Calu3 (cell line): Measurements from ENCODE around the gene PARP14. TPM values are rescaled to one million over a fixed set of nuclear protein-coding genes. Genes with fewer than 3 reads are reported as not detected.

Experiments used
- BruUV-seq: library from RNA; stranded (reverse); fragments of 400-500 nt; replicated peaks from 2 replicates; lab custom pipeline; 2021; lab: Mats Ljungman, UMichigan
- CTCF ChIA-PET: fragments of 300-600 bp; sonication (Branson Sonifier 250); formaldehyde crosslinking; loops from one replicate; lab custom pipeline; 2022; ENCODE audit warnings: antibody characterized with exemption; lab: Charles Lee
- DNase-seq: peaks from one replicate; pipeline ENCODE4 v3.0.0; 2022
- H3K27ac Mint-ChIP-seq: one replicate; pipeline ENCODE4 v1.8.0; 2022; ENCODE audit warnings: mixed read lengths; ENCODE audit not compliant: unreplicated experiment
- H3K27me3 Mint-ChIP-seq: one replicate; pipeline ENCODE4 v1.8.0; 2022; ENCODE audit warnings: mixed read lengths; ENCODE audit not compliant: unreplicated experiment
- H3K36me3 Mint-ChIP-seq: one replicate; pipeline ENCODE4 v1.8.0; 2022; ENCODE audit warnings: mild to moderate bottlenecking, moderate library complexity, mixed read lengths; ENCODE audit not compliant: insufficient read depth, unreplicated experiment
- H3K4me1 Mint-ChIP-seq: one replicate; pipeline ENCODE4 v1.8.0; 2022; ENCODE audit warnings: mild to moderate bottlenecking, low read depth, mixed read lengths; ENCODE audit not compliant: unreplicated experiment
- H3K4me3 Mint-ChIP-seq: one replicate; pipeline ENCODE4 v1.8.0; 2022; ENCODE audit warnings: mild to moderate bottlenecking, low read depth, moderate library complexity, mixed read lengths; ENCODE audit not compliant: unreplicated experiment
- H3K9me3 Mint-ChIP-seq: one replicate; pipeline ENCODE4 v1.8.0; 2022; ENCODE audit warnings: low read depth, mixed read lengths; ENCODE audit not compliant: unreplicated experiment
- CTCF ChIP-seq: fragments of 200-600 bp; IDR thresholded peaks from one replicate; pipeline ENCODE4 v1.8.0; 2022; ENCODE audit warnings: antibody characterized with exemption; ENCODE audit not compliant: unreplicated experiment
- intact Hi-C: fragments of 100-400 bp; cut with micrococcal nuclease; formaldehyde crosslinking; loops from one replicate; pipeline ENCODE4 v1.10.0; 2022; ENCODE audit not compliant: unreplicated experiment
- total RNA-seq: library from RNA; stranded (reverse); gene quantifications from 2 replicates; pipeline ENCODE4 v1.2.3, GENCODE V29; 2022

PARP14 gene
- total RNA-seq, 1 experiment from 2014 or later = 95.5 TPM

- CTCF ChIA-PET = no interaction called here
- no peak for DNase-seq
- Mint-ChIP-seq H3K36me3 (peaks cover 8% of the 10 kb centered on the region), H3K27me3 (no peaks in the 10 kb centered on the region), H3K9me3 (no peaks in the 10 kb centered on the region), H3K27ac (no peak overlapping the region), H3K4me1 (peaks cover 12% of the 10 kb centered on the region), H3K4me3 (no peak overlapping the region)
- intact Hi-C loops = no loop called here
- TF ChIP-seq CTCF = no peak
- BruUV-seq = no TSS peak
Observed at GRCh38 chr3:122689587-122689986, 8.9 kb downstream of the PARP14 start.

- intact Hi-C loops = no loop called here
- DNase-seq = no peak
- BruUV-seq = no TSS peak
- no peaks in the 10 kb centered on the region for H3K9me3 Mint-ChIP-seq
- no peak overlapping the region for H3K4me3 Mint-ChIP-seq
- peaks cover 12% of the 10 kb centered on the region for H3K4me1 Mint-ChIP-seq
- no peaks in the 10 kb centered on the region for H3K27me3 Mint-ChIP-seq
- H3K27ac Mint-ChIP-seq = no peak overlapping the region
- no peak for TF ChIP-seq CTCF
- CTCF ChIA-PET = no interaction called here
- peaks cover 13% of the 10 kb centered on the region for H3K36me3 Mint-ChIP-seq
Observed at GRCh38 chr3:122690096-122690495, 9.5 kb downstream of the PARP14 start.

- intact Hi-C loops = no loop called here
- no TSS peak for BruUV-seq
- peaks cover 12% of the 10 kb centered on the region for H3K4me1 Mint-ChIP-seq
- DNase-seq = no peak
- H3K27ac Mint-ChIP-seq = no peak overlapping the region
- H3K27me3 Mint-ChIP-seq = no peaks in the 10 kb centered on the region
- no peaks in the 10 kb centered on the region for H3K9me3 Mint-ChIP-seq
- CTCF ChIA-PET = no interaction called here
- no peak for TF ChIP-seq CTCF
- H3K36me3 Mint-ChIP-seq = peaks cover 13% of the 10 kb centered on the region
- H3K4me3 Mint-ChIP-seq = no peak overlapping the region
Observed at GRCh38 chr3:122691195-122691594, 10.6 kb downstream of the PARP14 start.

- Mint-ChIP-seq H3K27me3 (no peaks in the 10 kb centered on the region), H3K36me3 (peaks cover 5% of the 10 kb centered on the region), H3K4me3 (no peak overlapping the region), H3K9me3 (no peaks in the 10 kb centered on the region), H3K27ac (no peak overlapping the region), H3K4me1 (peaks cover 12% of the 10 kb centered on the region)
- no TSS peak for BruUV-seq
- DNase-seq = no peak
- no peak for TF ChIP-seq CTCF
- intact Hi-C loops = no loop called here
- CTCF ChIA-PET = no interaction called here
Observed at GRCh38 chr3:122692674-122693073, 12.0 kb downstream of the PARP14 start.
